ENCODE measurements around the gene ALDH1B1. TPM values are rescaled to one million over a fixed set of nuclear protein-coding genes. Genes with fewer than 3 reads are reported as not detected.
A peak's percentile ranks its signal among the peaks of the same experiment; 100 is the strongest.

The ALDH1B1 gene
- total and polyA plus RNA-seq, 12 donors, result 4.0 to 30.2 (median 17.2) TPM

DNA sequence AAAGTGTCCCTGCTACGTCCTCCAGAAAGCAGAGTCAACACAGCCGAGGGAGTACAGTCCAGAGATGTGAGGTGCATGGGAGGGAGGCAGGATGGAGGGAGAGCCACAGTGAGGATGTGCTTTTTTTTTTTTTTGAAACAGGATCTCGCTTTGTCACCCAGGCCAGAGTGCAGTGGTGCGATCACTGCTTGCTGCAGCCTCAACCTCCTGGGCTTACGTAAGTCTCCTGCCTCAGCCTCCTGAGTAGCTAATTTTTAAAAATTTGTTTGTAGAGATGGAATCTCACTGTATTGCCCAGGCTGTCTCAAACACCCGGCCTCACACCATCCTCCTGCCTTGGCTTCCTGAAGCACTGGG, 33.2 kb upstream of the ALDH1B1 start:
- ATAC-seq (no peak), DNase-seq (no peak)
- H3K4me1 ChIP-seq, result peaks cover 0 to 7% (median 0%) of the 10 kb centered on the region in 9 donors
- intact Hi-C loops (cut with DNase I), result loop anchor here in 2 of 10 donors (10.0 kb wide), 2 partner anchors 56 to 624 kb away; no protein-coding TSS in a partner anchor
- H3K27me3 ChIP-seq, result no peaks in the 10 kb centered on the region
- no peak overlapping the region for H3K4me3 ChIP-seq
- TF ChIP-seq, protein P1, sequence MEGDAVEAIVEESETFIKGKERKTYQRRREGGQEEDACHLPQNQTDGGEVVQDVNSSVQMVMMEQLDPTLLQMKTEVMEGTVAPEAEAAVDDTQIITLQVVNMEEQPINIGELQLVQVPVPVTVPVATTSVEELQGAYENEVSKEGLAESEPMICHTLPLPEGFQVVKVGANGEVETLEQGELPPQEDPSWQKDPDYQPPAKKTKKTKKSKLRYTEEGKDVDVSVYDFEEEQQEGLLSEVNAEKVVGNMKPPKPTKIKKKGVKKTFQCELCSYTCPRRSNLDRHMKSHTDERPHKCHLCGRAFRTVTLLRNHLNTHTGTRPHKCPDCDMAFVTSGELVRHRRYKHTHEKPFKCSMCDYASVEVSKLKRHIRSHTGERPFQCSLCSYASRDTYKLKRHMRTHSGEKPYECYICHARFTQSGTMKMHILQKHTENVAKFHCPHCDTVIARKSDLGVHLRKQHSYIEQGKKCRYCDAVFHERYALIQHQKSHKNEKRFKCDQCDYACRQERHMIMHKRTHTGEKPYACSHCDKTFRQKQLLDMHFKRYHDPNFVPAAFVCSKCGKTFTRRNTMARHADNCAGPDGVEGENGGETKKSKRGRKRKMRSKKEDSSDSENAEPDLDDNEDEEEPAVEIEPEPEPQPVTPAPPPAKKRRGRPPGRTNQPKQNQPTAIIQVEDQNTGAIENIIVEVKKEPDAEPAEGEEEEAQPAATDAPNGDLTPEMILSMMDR (IDR thresholded peaks at IDR 0.05), result no peak
- WGBS, 2 donors, result 65 to 75% methylated on average over 6 of the region's 6 CpGs
- H3K36me3 ChIP-seq, result no peaks in the 10 kb centered on the region
- no peak overlapping the region for H3K27ac ChIP-seq
- no peaks in the 10 kb centered on the region for H3K9me3 ChIP-seq

DNA sequence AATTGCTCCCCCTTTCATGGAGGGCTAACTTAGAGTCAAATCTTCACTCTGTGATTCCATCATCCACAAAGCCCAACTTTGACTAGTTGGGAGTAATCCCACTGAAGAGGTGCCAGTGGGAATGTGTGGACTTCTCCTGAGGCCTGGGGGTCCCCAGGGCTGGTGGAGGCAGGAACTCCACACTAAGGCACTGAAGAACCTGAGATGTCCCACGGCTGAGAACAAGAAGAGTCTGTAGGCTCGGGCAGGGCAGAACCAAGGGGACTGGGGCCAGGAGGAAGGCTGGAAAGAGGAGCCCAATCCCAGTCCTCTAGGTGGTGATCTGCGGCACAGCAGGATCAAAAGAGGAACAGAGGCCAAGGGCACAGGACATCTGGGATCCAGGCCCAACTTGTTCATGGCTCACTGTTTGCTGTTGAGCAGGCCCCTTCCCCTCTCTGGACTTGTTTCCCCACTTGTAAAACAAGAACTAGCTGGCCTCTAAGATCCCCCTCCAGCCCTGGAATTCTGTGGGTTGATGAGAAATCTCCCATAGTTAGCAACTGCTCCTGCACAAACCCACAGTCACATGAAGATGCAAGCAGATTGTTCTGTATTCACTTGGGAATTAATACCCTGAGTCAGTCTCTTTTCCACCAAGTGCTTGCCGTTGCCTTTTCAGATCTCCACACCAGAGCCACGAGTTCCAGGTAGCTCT, 32.7 kb upstream of the ALDH1B1 start:
- no peaks in the 10 kb centered on the region for H3K27me3 ChIP-seq
- WGBS, 2 donors, result 66 to 68% methylated on average over 5 of the region's 5 CpGs
- DNase-seq (no peak), ATAC-seq (no peak)
- intact Hi-C loops (cut with DNase I), result loop anchor here in 9 of 10 donors (5.0 to 10.0 kb wide), 9 partner anchors 55 to 625 kb away; no protein-coding TSS in a partner anchor
- no peak overlapping the region for H3K27ac ChIP-seq
- H3K4me3 ChIP-seq, result no peak overlapping the region
- no peaks in the 10 kb centered on the region for H3K36me3 ChIP-seq
- TF ChIP-seq, protein P1 (IDR thresholded peaks at IDR 0.05), result no peak
- no peaks in the 10 kb centered on the region for H3K9me3 ChIP-seq
- H3K4me1 ChIP-seq, result peaks cover 0 to 7% (median 0%) of the 10 kb centered on the region in 9 donors

GRCh38 chr9:38360839-38361472, 31.5 kb upstream of the ALDH1B1 start:
- Histone ChIP-seq H3K4me1 (peaks cover 0 to 7% (median 0%) of the 10 kb centered on the region in 9 donors), H3K27me3 (no peaks in the 10 kb centered on the region), H3K27ac (no peak overlapping the region), H3K36me3 (no peaks in the 10 kb centered on the region), H3K4me3 (no peak overlapping the region), H3K9me3 (no peaks in the 10 kb centered on the region)
- TF ChIP-seq, protein P1 (IDR thresholded peaks at IDR 0.05), result no peak
- intact Hi-C loops (cut with DNase I), result loop anchor here in 9 of 10 donors (1.0 to 10.0 kb wide), 8 partner anchors 266 to 616 kb away; no protein-coding TSS in a partner anchor
- 78 to 80% methylated on average over 7 of the region's 7 CpGs for WGBS, 2 donors
- DNase-seq (no peak), ATAC-seq (no peak)

- TF ChIP-seq, protein P1 (IDR thresholded peaks at IDR 0.05), result no peak
- DNase-seq, result no peak
- Histone ChIP-seq H3K36me3 (no peaks in the 10 kb centered on the region), H3K27me3 (no peaks in the 10 kb centered on the region), H3K9me3 (no peaks in the 10 kb centered on the region), H3K4me3 (no peak overlapping the region), H3K4me1 (peaks cover 0 to 7% (median 0%) of the 10 kb centered on the region in 9 donors), H3K27ac (no peak overlapping the region)
- 70 to 84% methylated on average over 6 of the region's 6 CpGs for WGBS, 2 donors
- ATAC-seq, result peak in 1 of 8 donors; percentile 35
- intact Hi-C loops (cut with DNase I), result loop anchor here in 9 of 10 donors (1.0 to 10.0 kb wide), 8 partner anchors 267 to 617 kb away; no protein-coding TSS in a partner anchor
Measured at GRCh38 chr9:38361473-38361850, 31.0 kb upstream of the ALDH1B1 start.

Data from heart right ventricle (tissue), 16 donors.